HG03103 (cell line): ENCODE data around the gene MATN3.

Source experiments
- ATAC-seq: cut with Tn5 transposase; IDR thresholded peaks from one replicate; pipeline ENCODE4 v1.9.1; 2021; ENCODE audit warnings: low read depth; ENCODE audit not compliant: unreplicated experiment

MATN3 gene

DNA sequence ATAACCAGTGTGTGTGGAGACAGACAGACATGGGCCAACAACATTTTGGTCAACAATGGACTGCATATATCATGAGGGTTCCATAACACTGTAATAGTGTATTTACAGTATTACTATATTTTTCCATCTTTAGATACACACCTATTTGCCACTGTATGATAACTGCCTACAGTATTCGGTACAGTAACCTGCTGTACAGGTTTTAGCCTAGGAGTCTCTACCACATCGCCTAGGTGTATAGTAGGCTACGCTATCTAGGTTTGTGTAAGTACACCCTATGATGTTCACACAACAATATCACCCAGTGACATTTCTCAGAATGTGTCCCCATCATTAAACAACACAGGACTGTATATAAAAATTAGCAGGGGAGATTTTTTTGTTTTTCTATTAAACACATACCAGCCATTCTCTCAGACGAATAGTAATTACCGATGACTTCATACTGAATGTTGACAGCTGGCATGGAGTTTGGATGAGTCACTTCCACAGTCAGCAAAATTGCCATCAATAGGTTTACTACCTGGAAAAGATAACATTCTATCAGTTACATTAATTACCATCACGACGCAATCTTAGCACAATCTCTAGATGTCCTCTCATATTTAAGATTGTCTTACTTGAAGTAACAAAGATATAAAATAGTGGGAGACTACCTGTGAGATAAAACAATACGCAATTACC, 28.2 kb upstream of the MATN3 start:
- ATAC-seq: no peak

DNA sequence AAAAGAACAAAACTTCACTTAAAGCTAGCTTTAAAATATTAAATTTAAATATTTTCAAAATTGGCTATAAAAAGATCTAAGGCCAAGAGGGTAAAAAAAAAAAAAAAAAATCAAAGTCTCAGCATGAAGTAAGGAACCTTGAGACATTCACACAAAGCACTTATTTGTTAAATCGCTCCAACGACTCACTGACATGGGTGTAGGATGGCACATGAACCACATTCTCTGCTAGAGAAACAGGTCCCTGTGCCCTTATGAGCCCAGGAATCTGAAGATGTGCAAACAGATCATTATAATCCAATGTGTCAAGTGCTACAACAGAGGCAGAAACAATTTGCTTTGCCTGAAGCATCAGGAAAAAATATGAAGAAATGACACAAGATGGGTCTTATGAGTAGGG, 25.2 kb upstream of the MATN3 start:
- ATAC-seq: no peak

DNA sequence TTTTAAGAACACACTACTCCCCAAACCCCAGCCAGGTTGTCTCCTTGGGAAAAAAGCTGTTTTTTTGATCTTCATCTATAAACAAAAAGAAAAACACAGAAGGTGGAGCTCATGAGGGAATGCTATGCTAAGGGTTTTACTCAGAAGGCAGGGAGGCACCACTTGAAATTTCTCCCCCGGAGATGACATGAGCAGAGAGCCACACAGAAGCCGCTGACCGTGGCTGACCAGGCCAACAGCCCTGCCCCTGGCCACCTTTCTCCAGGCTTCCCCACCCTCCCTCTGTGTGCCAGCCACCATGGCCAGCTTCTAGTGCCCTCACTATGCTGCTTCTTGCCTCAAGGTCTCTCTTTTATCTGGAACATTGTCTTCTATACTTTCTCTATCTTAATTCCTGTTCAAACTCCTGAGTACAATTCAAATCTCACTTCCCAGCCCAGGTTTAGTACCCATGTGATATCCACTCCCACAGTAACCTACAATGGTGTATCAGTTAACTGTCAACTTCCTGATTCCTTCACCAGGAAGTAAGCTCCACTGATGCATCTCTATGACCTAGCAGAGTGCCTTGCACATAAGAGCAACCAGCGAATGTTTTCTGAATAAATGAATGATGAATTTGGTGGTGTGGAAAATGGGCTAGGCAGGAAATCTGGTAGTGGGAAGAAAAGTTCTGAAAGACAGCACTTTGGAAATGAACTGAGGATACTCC, 23.6 kb upstream of the MATN3 start:
- peak; percentile 62 for ATAC-seq

DNA sequence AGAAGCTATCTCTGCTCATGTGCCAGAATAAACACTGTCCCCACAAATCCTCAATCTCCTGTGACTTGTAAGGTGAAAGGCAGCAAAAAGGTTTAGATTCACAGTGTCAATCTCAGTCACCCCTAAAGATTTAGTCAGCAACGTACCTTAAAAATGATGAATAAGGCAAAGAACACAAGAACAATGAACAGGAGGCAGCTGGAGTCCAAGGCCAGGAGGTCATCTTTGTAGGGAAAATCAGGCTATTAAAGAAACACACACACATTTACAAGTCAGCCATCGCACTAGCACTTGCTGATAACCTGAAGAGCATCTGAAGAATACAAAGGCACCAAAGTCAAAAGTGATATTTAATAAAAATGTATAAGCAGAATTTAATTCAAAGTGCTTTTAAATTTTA, 22.4 kb upstream of the MATN3 start:
- ATAC-seq: no peak

DNA sequence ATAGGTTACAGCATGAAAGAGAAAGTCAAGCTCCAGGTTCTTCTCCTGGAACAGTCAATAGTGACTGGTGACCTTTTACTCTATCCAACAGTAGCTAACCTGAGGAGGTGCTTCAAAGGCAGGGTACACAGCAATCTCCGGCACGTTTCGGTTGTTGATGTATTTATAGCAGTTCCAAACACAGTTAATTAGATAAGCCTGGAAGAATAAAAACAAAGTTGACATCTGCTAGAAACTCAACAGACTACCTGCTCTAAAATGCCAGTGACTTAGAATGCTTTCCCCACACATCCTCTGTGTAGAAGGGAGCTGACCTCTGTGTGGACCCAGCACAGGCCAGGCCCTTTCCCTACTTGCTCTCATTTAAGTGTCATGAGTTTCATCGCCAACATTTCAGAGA, 21.8 kb upstream of the MATN3 start:
- no peak for ATAC-seq

DNA sequence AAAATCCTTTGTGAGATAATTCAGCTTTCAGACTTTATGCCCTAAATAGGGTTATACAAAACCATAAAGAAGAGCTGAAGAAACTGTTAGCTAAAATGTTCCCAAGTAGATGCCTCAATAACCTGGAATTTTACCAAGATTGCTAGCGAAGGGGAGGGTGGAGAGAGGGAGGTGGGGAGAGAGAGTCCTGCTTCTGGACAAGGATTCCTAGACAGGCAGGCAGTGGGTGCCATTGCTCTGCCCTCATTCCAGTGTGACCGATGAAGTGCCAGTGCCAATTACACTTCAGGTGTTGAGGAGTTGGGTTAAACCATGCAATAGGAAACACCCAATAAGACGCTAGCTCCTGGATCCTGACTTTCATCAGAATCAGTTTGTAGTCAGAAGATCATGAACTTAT, 20.9 kb upstream of the MATN3 start:
- ATAC-seq: no peak

DNA sequence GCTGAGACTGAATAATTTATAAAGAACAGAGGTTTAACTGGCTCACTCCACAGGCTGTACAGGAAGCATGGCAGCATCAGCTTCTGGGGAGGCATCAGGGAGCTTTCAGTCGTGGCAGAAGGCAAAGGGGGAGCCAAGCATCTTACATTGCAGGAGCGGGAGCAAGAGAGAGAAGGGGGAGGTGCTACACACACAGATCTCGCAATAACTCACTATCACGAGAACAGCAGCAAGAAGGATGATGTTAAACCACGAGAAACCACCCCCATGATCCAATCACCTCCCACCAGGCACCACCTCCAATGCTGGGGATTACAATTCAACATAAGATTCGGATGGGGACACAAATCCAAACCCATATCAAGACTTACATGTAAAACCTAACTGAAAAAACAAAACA, 17.8 kb upstream of the MATN3 start:
- no peak for ATAC-seq

DNA sequence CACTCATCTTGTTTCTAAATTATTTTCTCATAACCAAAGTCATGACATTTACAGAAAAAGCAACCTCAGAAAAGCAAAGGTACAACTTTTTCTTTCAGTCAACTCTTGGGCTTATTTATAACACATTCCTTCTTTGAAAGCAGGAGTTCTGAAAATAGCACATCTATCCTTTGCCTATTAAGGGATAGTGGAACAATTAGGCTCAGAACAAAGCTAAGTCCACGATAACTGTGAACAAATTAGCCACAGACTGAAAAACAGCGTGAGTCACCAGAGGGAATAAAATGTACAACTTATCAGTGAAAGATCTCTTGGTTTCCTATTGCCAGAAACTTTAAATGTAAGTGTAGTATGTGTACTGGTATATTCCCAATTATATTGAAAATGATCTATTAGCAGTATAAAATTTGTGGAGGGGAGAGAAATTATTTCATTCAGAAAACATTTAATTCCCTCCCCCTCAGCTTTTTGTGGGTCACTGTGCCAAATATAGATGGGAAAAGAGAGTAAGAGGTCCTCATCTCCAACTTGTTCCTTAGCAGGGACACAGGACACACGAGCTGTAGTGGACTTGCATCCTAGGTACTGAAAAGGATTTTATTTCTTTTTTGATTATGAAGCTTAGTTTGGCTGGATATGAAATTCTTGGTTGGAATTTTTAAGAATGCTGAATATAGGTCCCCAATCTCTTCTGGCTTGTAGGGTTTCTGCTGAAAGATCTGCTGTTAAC, 15.4 kb upstream of the MATN3 start:
- ATAC-seq: no peak

DNA sequence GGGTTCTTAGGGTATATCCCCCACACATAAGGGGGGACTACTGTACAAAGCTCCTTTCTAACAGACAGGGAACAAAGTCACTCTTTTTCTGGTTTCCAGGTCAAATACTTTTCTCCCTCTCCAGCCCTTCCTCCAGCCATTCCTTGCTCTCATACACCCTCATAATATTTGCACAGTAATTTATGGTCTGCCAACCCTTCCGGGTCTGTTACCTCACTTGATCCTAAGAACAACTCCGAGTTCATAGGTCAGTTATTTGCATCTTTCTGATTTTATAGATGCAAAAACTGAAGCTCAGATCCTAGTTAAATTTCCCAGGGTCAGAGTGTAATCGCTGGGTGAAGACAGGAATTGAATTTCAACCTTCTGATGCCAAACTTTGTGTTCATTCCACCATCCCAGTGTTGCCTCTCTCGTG, 14.8 kb upstream of the MATN3 start:
- no peak for ATAC-seq

DNA sequence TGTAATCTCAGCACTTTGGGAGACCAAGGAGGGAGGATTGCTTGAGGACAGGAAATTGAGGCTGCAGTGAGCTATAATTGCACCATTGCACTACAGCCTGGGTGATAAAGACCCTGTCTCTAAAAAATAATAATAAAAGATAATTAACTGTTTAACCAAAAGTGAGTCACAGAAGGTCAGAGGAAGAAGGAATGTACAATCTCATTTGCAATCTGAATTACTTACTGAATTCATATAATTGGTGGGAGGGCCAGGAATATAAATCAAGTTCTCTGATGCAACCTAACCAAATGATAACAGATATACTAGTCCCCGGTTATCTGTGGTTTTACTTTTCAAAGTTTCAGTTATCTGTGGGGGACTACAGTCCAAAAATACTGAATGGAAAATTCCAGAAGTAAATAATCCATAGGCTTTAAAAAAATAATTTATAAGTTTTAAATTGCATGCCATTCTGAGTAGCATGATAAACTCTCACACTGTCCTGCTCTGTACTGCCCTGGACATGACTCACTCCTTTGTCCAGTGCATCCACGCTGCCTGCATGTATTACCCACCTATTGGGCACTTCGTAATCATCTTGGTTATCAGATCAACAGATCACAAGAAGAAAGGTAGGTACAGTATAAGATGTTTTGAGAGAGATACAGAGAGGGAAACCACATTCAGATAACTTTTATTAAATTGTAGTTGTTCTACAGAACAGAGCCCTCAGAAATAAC, 12.8 kb upstream of the MATN3 start:
- ATAC-seq: no peak

DNA sequence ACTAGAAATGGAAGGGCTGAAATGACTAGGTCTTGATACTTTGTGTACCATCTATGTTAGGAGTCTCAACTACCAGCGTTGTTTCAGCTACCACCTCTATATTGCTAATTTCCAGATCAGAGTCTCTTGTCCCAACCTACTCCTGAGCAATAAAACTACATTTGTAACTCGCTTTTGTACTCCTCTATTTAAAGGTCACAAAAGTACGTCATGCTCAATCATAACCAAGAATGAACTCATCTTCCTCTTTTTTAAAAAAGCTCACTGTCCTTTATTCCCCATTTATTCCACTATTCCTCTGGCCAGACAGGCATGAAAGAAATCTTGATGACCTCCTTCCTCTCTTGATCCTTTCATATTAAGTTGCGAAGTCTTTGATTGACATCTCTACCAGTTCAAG, 11.2 kb upstream of the MATN3 start:
- no peak for ATAC-seq

DNA sequence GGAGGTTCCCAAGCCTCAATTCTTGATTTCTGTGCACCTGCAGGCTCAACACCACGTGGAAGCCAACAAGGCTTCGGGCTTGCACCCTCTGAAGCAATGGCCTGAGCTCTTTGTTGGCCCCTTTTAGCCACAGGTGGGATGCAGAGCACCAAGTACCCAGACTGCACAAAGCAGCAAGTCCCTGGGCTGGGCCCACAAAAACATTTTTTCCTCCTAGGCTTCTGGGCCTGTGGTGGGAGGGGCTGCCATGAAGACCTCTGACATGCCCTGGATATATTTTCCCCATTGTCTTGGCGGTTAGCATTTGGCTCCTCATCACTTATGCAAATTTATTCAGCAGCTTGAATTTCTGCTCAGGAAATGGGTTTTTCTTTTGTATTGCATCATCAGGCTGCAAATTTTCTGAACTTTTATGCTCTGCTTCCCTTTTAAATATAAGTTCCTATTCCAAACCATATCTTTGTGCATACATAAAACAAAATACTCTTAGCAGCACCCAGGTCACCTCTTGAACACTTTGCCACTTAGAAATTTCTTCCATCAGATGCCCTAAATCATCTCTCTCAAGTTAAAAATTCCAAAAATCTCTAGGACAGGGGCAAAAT, 9.0 kb upstream of the MATN3 start:
- no peak for ATAC-seq

DNA sequence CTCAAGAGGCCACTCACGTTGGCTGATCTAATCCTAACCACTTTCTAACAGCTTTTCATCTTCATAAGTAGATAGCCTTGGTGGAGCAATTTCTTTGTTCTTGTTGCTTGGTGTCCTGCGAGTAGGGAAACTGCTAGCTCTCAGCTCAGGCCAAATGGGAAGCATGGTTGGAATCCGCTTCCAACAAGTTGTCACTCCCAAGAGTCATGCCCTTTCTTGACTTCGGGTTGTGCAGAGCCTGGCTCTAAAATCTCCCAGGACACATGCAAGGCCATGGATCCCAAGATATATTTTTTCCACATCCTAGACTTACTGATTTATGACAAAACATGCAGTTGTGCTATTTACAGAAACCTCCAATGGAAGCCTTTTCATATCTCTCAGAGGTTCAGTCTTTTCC, 7.3 kb upstream of the MATN3 start:
- ATAC-seq: no peak

DNA sequence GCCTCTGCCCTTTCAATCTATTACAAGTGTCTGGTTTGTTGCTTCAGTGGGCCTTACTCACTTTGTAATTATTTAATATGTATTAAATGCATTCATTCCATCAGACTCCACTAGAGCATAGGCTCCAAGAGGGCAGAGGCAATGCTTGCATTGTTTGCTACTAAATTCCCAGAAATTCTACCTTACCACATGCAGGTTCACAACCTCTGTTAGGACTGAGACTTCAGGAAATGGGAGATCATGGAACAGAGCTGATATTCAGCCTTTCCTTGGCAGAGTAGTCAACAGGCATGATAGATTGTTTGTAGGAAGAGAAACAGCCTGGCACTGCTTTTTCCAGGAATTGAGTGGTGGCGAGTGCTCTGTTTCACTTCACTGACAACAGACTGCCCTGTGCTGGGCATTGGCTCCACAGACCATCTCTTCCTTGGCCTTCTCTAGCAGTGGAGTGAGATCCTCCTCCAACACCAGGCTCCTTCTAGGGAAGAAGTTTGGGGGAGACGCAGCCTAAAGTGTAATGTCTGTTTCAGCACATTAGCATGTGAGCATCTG, 6.2 kb upstream of the MATN3 start:
- ATAC-seq: no peak

DNA sequence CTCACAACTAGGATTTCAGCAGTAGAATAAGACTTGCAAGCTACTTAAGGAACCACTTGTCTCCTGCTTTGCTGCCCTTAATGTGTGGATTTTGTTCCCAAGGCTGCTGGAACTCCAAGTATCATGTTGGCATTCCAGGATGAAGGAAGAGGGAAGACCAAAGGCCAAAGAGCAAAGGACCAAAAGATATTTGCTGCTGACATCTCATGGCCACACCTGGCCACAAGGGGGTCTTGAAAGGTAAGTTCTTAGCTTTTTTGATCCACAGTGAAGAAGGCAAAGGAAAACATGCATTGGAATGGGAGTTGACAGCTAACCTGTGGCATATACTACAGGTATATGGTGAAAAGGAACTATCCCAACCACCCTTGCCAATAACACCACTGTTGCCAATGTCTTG, 3.9 kb upstream of the MATN3 start:
- no peak for ATAC-seq

DNA sequence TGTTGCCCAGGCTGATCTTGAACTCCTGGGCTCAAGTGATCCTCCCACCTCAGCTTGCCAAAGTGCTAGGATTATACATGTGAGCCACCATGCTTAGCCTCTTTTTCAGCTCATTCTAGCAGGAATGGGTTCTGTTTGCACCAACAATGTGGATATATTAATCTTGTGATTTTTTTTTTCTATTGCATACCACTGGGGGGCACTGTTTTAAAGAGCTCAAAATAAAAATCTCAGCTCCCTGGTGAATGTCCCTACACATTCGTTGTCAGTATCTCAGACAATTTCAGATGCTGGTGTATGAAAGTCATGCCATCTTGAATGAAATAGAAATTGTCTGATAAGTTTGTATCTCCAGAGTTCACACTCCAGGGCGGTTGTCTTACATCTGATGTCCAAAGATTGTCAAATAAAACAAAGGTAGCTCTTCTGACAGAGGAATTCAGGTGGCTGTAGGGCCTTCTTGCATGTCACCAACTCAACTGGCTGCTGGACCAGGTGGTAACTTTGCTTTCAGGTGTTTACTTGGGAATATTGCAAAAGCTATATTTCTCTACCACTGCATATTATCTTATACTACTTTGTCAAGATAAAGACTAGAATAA, 3.1 kb upstream of the MATN3 start:
- no peak for ATAC-seq

DNA sequence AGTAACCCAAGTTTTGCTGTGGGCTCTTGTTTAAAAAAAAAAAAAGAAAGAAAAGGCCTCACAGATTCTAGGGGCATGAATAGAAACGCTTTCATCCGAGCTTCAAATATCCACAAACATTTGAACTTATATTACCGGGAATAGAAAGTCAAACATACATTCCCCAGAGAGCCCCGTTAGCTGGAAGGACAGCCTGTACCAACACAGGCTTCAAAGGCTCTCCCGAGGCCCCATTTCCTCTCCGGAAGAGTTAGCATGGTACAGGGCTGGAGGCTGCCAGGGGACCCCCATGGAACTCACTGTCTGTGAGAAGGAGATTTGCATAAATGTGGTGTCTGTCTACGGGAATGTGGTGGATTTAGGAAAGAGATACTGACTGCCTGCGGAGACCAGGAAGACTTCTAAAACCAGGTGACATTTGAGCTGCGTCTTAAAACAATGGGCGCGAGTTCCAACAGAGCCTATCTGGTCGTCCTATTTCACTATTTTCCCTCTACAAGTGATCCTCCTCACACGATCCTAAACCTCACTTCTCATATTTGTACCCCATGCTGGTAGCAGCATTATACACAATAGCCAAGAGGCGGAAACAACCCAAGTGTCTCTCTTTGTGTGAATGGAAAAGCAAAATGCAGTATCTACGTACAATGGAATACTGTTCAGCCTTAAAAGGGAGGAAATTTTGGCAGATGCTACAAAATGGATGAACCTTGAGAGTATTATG, 820 bp upstream of the MATN3 start:
- ATAC-seq: no peak

DNA sequence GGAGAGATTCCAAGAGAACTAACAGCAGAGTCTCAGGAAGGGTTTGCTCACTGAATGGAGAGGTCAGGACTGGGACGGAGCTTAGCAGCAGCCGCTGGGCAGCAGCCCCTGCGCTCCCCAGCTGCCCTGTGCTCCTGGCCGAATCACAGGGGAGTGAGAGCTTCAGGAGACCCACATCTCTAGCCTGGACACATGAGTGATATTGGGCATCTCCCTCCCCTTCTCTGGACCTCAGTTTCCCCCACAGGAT, 511 bp downstream of the MATN3 start:
- ATAC-seq: no peak

DNA sequence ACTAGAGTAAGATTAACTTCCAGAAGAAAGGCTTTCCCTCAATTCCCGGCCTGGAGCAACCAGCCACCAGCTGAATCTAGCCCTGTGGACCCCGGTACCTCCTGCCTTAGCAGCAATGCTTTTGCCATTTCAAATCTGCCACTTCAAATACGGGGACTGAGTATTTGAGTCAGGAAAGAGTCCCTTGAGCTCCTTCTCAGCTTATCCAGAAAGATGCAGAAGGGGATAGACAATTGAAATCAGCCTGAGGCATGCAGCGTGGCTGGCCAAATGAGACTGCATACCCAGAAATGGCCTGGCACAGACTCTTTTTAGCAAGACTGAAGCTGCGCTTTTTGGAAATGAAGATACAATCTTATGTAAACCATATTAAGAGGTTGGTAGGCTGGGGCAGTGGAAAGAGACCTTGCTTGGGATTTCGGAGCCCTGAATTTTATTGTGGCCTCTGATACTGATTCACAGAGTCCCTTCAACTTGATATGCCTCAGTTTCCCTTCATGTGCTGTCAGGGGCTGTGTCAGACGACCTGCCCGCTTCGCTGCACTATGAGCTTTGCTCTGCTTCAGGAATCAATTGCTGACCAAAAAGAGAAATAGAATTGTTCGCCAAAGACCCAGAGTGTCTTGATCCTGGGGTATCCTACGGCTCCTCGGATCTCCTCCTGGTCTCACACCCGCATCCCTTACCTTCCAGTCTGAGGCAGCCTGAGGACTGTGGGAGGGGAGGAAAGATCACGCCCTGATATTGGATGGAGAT, 1.0 kb downstream of the MATN3 start:
- no peak for ATAC-seq
